T-helper 2 cell (primary cell): ENCODE measurements around the gene PRPF31.
"Not testable (repeated sequence)": the region's sequence is repeated elsewhere in the genome, so short reads cannot be mapped to it uniquely, and the experiment has no call there.

Experiments
- DNase-seq, 5 experiments: peaks; one replicate each; pipeline versions ENCODE4 v3.0.0 to v3.0.0-alpha.2; 2012 to 2022

PRPF31 gene

GRCh38 chr19:54162884-54163283 is 47.3 kb downstream of the PRPF31 start:
- DNase-seq, result no peak

- peak in 4 of 5 experiments; percentile 43 to 78 (median 62) for DNase-seq
Measured at GRCh38 chr19:54164369-54165068, 49.0 kb downstream of the PRPF31 start.

DNA sequence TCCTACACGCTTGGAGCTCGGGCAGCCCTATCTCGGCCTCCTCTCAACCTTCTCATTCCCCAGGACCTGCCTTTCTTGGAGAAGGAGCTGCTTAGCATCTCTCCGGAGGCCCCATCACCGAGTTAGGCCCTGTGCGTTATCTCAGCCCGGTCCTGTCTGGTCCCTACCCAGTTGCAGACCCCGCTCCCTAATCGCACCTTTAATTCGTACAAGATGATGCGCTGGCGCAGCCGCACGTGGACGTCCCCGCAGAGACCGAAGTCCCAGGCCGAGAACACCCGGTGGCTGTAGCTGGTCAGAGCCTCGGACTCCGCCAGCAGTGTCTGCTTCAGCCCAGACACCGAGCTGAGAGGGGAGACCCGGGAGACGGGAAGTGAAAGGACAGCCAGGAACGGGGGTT is 49.7 kb downstream of the PRPF31 start:
- no peak for DNase-seq

DNA sequence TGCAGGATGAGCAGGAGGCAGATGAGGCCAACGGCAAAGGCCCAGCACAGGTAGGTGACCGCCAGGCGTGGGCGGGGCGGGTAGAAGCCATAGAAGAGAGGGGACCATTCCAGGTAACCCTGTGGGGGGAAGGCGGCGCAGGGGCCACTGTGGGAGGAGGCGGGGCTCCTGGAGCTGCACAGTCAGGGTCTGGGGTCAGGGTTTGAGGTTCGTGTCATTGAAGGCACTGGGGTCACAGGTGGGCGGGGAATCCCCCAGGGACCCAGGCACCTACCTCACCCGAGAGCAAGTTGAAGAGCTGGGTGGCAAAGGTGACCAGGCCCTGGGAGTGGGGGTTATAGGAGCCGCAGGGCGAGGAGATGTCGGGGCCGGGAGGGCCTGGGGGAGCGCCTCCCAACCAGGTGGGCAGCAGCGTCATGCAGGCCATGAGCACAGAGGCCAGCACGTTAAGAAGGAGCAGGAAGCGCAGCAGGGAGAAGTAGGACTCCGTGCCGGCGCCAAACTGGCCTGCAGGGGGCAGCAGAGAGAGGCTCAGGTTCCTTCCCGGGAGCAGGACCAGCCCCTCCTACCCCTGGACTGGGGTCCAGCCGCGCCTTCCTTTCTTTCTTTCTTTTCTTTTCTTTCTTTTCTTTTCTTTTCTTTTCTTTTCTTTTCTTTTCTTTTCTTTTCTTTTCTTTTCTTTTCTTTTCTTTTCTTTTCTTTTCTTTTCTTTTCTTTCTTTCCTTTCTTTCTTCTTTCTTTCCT is 52.8 kb downstream of the PRPF31 start:
- peak; percentile 70 to 91 (median 85) for DNase-seq

DNA sequence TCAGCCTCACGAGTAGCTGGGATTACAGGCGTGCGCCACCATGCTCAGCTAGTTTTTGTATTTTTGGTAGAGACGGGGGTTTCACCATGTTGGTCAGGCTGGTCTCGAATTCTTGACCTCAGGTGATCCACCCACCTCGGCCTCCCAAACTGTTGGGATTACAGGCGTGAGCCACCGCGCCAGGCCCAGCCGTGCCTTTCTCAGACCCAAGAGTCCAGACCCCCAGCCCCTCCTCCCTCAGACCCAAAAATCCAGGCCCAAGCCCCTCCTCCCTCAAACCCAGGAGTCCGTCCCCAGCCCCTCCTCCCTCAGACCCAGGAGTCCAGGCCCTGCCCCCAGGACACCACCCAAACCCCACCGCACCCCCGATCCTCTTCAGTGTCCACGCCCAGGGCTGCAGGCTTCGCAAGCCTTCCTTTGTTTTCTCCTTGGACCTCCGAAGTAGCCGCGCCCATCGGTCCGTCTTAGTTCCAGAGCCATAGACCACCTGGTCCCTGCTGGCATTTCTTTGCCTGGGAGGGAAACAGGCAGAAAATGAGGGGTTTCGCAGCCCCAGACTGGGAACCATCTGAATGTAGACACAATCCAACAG is 53.7 kb downstream of the PRPF31 start:
- DNase-seq, result no peak

DNA sequence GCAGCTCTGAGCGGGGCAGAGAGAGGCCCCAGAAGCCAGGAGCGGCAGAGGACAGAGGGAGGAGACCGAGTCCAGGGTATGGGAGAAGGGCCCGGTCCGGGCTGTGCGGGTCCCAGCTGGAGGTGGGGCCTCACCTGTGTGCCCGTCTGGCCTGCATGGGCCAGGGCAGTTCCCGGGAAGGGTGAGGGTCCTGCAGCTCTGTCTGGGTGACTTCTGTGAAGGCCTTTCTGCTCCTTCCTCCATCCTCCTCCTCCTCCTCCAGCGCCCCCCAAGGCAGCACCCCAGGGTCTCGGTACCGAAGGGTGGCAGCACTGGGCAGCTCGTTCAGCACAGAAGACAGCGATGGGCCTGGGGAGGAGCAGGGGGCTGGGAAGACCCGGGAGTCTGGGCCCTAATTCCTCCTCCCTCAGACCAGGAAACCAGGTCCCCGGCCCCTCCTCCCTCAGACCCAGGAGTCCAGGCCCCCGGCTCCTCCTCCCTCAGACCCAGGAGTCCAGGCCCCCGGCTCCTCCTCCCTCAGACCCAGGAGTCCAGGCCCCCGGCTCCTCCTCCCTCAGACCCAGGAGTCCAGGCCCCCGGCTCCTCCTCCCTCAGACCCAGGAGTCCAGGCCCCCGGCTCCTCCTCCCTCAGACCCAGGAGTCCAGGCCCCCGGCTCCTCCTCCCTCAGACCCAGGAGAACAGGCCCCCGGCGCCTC is 56.3 kb downstream of the PRPF31 start:
- DNase-seq, result not testable (repeated sequence)

DNA sequence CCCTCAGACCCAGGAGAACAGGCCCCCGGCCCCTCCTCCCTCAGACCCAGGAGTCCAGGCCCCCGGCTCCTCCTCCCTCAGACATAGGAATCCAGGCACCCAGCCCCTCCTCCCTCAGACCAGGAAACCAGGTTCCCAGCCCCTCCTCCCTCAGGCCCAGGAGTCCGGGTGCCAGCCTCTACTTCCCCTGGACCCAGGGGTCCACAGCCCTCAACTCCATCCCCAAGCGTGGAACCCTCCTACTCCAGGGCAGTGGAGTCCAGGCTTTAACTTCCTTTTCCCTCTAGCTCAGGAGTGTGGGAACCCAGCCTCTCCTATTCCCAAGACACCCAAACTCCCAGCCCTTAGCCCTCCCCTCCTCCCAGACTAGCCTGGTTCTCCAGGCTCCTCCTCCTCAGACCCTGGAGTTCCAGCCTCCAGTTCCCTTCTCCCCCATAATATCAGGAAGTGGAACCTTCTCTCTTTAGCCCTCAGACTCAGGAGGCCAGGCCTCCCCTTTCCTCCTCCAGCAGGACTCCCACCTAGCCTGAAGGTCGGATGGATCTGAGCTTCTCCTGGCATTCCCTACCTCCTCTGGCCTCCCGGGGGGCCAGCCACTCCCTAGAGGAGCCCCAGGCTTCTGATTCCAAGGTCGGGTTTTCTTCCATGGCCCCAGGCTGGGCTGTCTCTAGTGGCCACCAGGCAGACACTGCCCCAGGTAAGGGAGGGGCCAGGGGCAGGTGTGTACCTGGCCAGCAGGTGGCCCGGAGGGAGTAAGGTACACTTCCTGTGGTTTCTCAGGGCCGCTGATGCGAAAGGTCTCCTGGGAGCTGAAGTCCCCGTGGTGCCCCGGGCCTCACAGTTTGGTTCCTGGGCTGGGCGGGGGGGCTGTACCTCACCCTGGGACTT is 57.2 kb downstream of the PRPF31 start, which contains the start of gene TMC4:
TSS of gene TMC4 (minus strand) at position 690 of the 888 bp plus-strand sequence. CDS start at position 647, 43 bp downstream.
- no peak for DNase-seq

DNA sequence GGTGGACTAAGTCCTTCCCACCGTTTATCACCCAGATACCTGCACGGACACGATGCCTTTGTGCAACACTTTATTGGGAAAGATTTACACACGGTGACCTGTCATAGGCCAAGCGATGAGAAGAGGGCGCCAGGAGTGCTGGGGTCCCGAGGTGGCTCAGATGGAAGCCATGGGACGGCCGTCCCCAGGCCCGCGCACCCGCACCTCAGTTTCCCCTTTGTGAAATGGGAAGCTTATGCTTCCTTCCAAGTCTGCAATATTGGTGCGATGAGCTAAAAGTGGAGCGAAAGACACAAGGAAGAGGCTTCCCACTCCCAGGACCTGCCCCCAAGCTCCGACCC is 57.8 kb downstream of the PRPF31 start:
- DNase-seq, result no peak

DNA sequence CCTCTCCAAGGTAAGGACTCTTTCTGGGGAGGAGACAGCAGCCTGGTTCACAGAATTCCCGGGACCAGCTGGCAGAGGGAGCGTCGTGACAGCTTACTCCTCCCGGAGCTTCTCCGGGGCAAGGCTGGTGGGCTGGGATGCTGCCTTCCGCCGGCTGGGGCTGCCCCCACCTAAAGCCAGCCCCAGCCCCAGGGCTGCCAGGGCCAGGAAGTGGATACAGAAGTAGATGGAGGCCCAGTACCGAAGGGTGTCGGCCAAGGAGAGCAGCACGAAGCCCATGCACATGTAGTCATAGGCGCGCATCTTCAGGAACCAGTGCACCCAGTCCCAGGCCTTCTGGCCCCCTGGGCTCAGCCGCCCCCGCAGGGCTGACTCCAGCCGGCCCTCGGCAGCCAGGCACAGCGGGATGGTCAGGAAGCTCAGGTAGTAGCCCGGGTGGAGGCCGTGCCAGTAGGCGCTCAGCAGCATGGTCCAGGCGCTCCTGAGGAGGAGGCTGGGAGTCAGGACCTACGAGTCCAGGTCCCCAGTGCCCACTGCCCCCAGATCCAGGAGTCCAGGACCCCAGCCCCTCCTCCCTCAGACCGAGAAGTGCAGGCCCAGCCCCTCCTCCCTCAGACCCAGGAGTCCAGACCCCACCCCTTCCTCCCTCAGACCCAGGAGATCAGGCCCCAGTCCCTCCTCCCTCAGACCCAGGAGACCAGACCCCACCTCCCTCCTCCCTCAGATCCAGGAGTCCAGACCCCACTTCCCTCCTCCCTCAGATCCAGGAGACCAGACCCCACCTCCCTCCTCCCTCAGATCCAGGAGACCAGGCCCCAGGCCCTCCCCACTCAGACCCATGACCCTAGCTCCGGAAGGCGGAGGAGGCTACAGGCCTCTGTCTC is 58.6 kb downstream of the PRPF31 start:
- no peak for DNase-seq

- DNase-seq, result peak in 1 of 5 experiments; percentile 31
Measured at GRCh38 chr19:54178581-54179261, 63.2 kb downstream of the PRPF31 start.

DNA sequence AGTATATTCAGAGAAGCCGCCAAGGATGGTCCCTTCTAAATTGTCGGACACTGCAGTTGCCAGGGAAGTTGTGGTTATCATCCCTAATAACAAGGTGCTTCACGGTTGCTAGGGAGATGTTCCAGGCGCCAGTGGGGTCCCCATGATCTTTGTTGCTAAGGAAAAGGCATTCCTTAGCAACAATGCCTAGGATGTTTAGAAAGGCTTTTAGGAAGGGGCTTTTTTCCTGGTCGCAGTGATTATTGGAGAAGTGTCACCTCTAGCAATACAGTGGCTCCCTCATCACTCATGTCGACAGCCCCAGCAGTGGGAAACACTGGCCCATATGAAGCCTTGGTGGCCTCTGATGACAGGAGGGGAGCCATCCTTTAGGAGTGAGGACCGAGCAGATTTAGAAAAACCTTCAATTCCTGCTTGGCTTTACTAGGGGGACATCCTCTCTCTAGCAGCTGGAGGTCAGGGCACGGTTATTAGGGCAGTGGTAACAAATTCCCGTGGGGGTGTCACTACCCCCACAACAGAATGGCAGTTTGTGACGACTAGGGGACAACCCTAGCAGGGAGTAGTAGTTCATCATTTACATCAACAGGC is 63.8 kb downstream of the PRPF31 start:
- no peak for DNase-seq

GRCh38 chr19:54179921-54180461 is 64.4 kb downstream of the PRPF31 start:
- DNase-seq, result no peak

GRCh38 chr19:54180691-54181091 is 65.1 kb downstream of the PRPF31 start:
- no peak for DNase-seq
